Vagina (tissue), 2 donors: ENCODE results near the gene PRICKLE2. TPM values are rescaled to one million over a fixed set of nuclear protein-coding genes. Genes with fewer than 3 reads are reported as not detected.
A peak's percentile ranks its signal among the peaks of the same experiment; 100 is the strongest.

Experiments
- DNase-seq, 2 donors: peaks; one replicate each; pipeline ENCODE4 v3.0.0-alpha.2; 2017; ENCODE audit errors: extremely low spot score in 2 of 2
- H3K27ac ChIP-seq: fragments of 200-600 bp; sonication (generic); one replicate; pipeline ENCODE4 v1.5.1; 2019
- H3K27me3 ChIP-seq: fragments of 200-600 bp; sonication (generic); one replicate; pipeline ENCODE4 v1.5.1; 2019
- H3K36me3 ChIP-seq, 2 donors: fragments of 200-600 bp; sonication (generic); one replicate each; pipeline ENCODE4 v1.5.1; 2017 to 2019
- H3K4me1 ChIP-seq: fragments of 200-600 bp; sonication (generic); one replicate; pipeline ENCODE4 v1.5.1; 2019
- H3K4me3 ChIP-seq, 2 donors: fragments of 200-600 bp; sonication (generic); 1 replicate in 1 of 2; 2 replicates in 1 of 2; pipeline ENCODE4 v1.5.1; 2016 to 2019
- H3K9me3 ChIP-seq: fragments of 200-600 bp; sonication (generic); one replicate; pipeline ENCODE4 v1.5.1; 2019
- CTCF ChIP-seq, 3 experiments: fragments of 450-650 bp in 2 of 3; fragments of 200-600 bp in 1 of 3; sonication (generic) in 1 of 3; IDR thresholded peaks; one replicate each; pipeline ENCODE4 v1.5.1; 2017 to 2019; ENCODE audit warnings: antibody characterized with exemption in 3 of 3, mild to moderate bottlenecking in 2 of 3, moderate library complexity in 2 of 3
- POLR2A ChIP-seq, 2 donors: fragments of 450-650 bp; IDR thresholded peaks; one replicate each; pipeline ENCODE4 v1.6.1; 2017; ENCODE audit warnings: antibody characterized with exemption in 2 of 2, mild to moderate bottlenecking in 2 of 2, moderate library complexity in 2 of 2
- POLR2AphosphoS5 ChIP-seq, 2 donors: sonication (generic); formaldehyde crosslinking; IDR thresholded peaks; one replicate each; pipeline ENCODE4 v1.9.0; 2017; ENCODE audit warnings: antibody characterized with exemption in 2 of 2, mild to moderate bottlenecking in 2 of 2, low read depth in 1 of 2; ENCODE audit not compliant: insufficient read depth in 1 of 2
- intact Hi-C: fragments of 100-400 bp; cut with DNase I; formaldehyde crosslinking; loops from one replicate; pipeline ENCODE4 v1.15.1; 2023
- total RNA-seq: library from RNA; depleted of rRNA; stranded (reverse); fragments of >200 nt; gene quantifications from one replicate; pipeline ENCODE4 v1.2.3, GENCODE V29; 2016

The PRICKLE2 gene
- total RNA-seq, 1 donor from 2014 or later, result 39.3 TPM

DNA sequence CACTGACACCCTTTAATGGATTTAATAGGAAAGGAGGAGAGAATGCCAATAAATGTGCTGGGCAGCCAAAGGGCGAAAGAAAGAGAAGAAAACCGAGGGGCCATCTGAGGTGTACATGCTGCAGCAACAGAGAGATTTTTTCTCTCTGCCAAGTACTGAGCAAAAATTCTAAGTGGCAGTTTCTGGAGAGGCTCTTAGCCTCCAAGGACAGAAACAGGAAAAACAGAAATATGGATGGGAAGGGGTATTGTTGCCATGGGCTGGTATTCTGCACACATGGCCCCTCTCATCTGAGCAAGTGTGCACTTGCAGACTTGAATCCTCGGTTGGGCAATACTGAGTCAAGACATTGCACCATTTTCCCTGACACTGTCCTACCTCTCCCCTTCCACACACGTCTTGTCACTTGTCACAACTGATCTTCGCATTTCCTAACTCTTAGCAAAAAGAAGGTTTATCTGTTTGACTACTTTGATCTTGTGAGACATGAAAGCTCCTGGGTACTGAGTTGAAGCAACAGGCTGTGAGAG lies 73.9 kb downstream of the PRICKLE2 start:
- Histone ChIP-seq H3K36me3 (peaks cover 0 to 24% of the 10 kb centered on the region in 2 donors), H3K27ac (peak overlapping the region; percentile 80), H3K4me3 (no peak overlapping the region), H3K27me3 (no peaks in the 10 kb centered on the region), H3K4me1 (peaks cover 36% of the 10 kb centered on the region), H3K9me3 (no peaks in the 10 kb centered on the region)
- TF ChIP-seq POLR2A (IDR thresholded peaks at IDR 0.05) (no peak), CTCF (IDR thresholded peaks at IDR 0.05) (no peak), POLR2AphosphoS5 (IDR thresholded peaks at IDR 0.05; ENCODE audit: insufficient read depth in 1 of 2, low read depth in 1 of 2) (no peak)
- intact Hi-C loops, result no loop called here
- DNase-seq, result no peak

DNA sequence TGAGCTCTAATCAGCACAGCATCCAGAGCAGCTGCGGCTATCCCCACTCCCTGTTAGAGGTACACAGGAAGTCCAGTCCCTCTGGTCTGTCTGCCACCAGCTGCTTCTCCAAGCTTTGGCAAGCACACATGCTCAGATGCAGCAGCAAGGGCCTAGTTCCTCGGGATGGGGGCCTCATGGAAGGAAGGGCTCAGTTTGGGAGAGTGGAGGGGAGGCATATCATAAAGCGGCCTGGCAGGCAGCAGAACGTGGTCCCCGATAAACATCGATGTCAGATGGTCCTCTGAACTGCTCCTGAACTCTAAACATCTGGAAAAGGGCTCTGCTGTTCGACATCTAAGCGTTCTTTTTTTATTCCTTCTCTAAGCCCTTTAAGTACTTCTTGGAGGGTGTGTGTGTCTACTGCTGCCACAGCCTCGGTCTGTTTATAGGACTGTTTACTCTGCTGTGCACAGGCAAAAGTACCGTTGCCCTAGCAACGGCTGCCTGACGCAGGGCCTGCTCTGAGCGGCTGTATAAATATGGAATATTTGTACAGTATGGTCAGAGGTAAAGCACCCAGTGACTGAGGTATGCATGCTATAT lies 74.6 kb downstream of the PRICKLE2 start:
- DNase-seq, result no peak
- Histone ChIP-seq H3K9me3 (no peaks in the 10 kb centered on the region), H3K4me1 (peaks cover 40% of the 10 kb centered on the region), H3K4me3 (no peak overlapping the region), H3K27ac (peak overlapping the region; percentile 80), H3K27me3 (no peaks in the 10 kb centered on the region), H3K36me3 (peaks cover 0 to 29% of the 10 kb centered on the region in 2 donors)
- intact Hi-C loops, result no loop called here
- TF ChIP-seq POLR2A (IDR thresholded peaks at IDR 0.05) (no peak), POLR2AphosphoS5 (IDR thresholded peaks at IDR 0.05; ENCODE audit: insufficient read depth in 1 of 2, low read depth in 1 of 2) (peak; percentile 12 to 36)

DNA sequence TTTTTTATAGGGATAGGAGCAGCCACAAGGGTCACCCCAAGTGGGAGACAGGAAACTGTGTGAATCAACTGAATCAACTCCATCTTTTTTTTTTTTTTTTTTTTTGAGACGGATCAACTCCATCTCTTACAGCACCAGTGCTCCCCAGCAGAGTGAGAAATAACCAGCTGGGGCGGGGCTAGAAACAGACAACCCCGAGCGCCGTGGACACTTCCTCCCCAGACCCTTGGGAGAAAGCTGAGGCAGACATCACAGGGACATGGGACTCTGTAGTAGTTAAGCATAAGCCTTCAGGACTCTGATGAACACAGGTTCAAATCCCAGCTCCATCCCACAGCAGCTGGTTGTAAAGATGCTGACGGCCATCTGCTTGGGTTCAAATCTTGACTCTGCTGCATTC lies 75.4 kb downstream of the PRICKLE2 start:
- Histone ChIP-seq H3K4me1 (peaks cover 46% of the 10 kb centered on the region), H3K9me3 (no peaks in the 10 kb centered on the region), H3K27ac (peak overlapping the region; percentile 80), H3K36me3 (peaks cover 0 to 29% of the 10 kb centered on the region in 2 donors), H3K4me3 (no peak overlapping the region), H3K27me3 (no peaks in the 10 kb centered on the region)
- DNase-seq, result no peak
- intact Hi-C loops, result no loop called here
- TF ChIP-seq CTCF (IDR thresholded peaks at IDR 0.05), result no peak
- TF ChIP-seq POLR2A (IDR thresholded peaks at IDR 0.05), result no peak
- TF ChIP-seq POLR2AphosphoS5 (IDR thresholded peaks at IDR 0.05; ENCODE audit: insufficient read depth in 1 of 2, low read depth in 1 of 2), result no peak

DNA sequence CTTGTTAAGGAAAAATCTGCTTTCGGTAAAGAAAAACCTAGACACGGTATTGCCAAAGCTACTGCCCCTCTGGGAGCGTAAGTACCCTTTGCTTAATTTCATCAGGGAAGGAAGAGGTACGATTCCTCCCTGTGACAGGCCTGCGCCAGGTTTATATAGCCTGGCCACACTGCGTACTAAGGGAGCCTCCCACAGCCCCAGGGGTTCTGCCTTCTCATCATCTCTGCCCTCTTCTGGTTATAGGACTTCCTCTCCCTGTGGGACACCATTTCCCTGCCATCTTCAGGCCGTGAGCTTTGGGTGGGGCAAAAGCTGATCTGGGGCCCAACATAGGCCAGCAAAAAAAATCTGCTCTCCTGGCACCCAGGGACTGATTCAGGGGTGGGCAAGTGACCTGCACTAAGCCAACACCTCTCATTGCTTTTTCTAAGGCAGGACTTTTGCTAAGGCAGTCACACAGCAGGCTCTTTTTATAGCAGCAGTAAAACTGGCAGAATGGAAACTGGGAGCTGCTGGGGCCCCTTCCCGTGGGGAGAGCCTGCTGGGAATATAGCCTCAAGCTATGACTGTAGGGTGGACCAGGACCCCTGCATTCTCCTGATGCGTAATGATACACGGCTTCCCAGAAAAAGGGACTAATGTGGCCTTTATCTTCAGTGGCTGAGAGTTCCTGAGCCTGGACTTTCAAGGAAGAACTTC lies 76.2 kb downstream of the PRICKLE2 start:
- Histone ChIP-seq H3K4me1 (peaks cover 52% of the 10 kb centered on the region), H3K36me3 (peaks cover 0 to 29% of the 10 kb centered on the region in 2 donors), H3K4me3 (no peak overlapping the region), H3K27ac (peak overlapping the region; percentile 80), H3K27me3 (no peaks in the 10 kb centered on the region), H3K9me3 (no peaks in the 10 kb centered on the region)
- intact Hi-C loops, result no loop called here
- no peak for TF ChIP-seq POLR2AphosphoS5 (IDR thresholded peaks at IDR 0.05; ENCODE audit: insufficient read depth in 1 of 2, low read depth in 1 of 2)
- DNase-seq, result no peak

DNA sequence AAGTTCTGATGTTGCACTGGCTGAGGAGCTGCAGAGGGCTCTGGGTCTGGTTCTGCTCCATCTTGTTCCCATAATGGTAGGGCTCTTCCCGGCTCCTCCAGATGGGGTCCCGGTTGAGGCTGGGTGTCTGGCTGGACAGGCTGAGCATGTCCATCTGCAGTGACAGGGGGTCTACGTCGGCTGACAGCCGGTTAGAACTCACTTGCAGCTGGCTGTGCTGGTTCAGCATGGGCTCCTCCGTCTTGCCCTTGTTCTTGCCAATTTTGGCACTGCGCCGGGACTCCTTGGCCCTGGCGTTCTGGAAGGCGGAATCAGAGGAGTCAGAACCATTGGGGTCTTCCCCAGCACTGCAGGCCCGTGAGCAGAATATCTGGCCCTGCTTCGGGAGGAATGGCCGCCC lies 78.1 kb downstream of the PRICKLE2 start:
- Histone ChIP-seq H3K27me3 (no peaks in the 10 kb centered on the region), H3K36me3 (peaks cover 0 to 21% of the 10 kb centered on the region in 2 donors), H3K4me1 (peaks cover 58% of the 10 kb centered on the region), H3K4me3 (no peak overlapping the region), H3K9me3 (no peaks in the 10 kb centered on the region), H3K27ac (no peak overlapping the region)
- DNase-seq, result no peak
- intact Hi-C loops, result no loop called here
- TF ChIP-seq CTCF (IDR thresholded peaks at IDR 0.05) (no peak), POLR2AphosphoS5 (IDR thresholded peaks at IDR 0.05; ENCODE audit: insufficient read depth in 1 of 2, low read depth in 1 of 2) (peak in 1 of 2 donors; percentile 8), POLR2A (IDR thresholded peaks at IDR 0.05) (no peak)

- no peak overlapping the region for H3K4me3 ChIP-seq
- TF ChIP-seq CTCF (IDR thresholded peaks at IDR 0.05) (no peak), POLR2AphosphoS5 (IDR thresholded peaks at IDR 0.05; ENCODE audit: insufficient read depth in 1 of 2, low read depth in 1 of 2) (no peak), POLR2A (IDR thresholded peaks at IDR 0.05) (no peak)
- peaks cover 0 to 17% of the 10 kb centered on the region in 2 donors for H3K36me3 ChIP-seq
- DNase-seq, result no peak
- H3K27me3 ChIP-seq, result no peaks in the 10 kb centered on the region
- no peak overlapping the region for H3K27ac ChIP-seq
- intact Hi-C loops, result no loop called here
- peaks cover 57% of the 10 kb centered on the region for H3K4me1 ChIP-seq
- H3K9me3 ChIP-seq, result no peaks in the 10 kb centered on the region
These were observed 79.8 kb downstream of the PRICKLE2 start for GRCh38 chr3:64145438-64145837.
